HL-60 (cell line): ENCODE data around the gene PGGT1B.

Experiments
- DNase-seq, 2 experiments: peaks; one replicate each; pipeline ENCODE4 v3.0.0-alpha.2; 2010 to 2020; ENCODE audit warnings: low read depth in 1 of 2, low spot score in 1 of 2
- H3K27ac ChIP-seq: fragments of 250-450 bp; sonication (Bioruptor Pico); replicated peaks from 2 replicates; pipeline ENCODE4 v1.5.1; 2020; ENCODE audit warnings: mild to moderate bottlenecking, moderate library complexity
- H3K27me3 ChIP-seq: fragments of 250-450 bp; sonication (Bioruptor Pico); 2 replicates; pipeline ENCODE4 v1.5.1; 2021; ENCODE audit warnings: mild to moderate bottlenecking, moderate library complexity; ENCODE audit not compliant: insufficient read depth, poor library complexity, severe bottlenecking
- H3K4me3 ChIP-seq: replicated peaks from 2 replicates; pipeline ENCODE4 v1.5.1; 2011; ENCODE audit warnings: mild to moderate bottlenecking, control low read depth, low read length; ENCODE audit not compliant: insufficient read depth
- GABPA ChIP-seq: IDR thresholded peaks from 2 replicates; pipeline ENCODE4 v1.6.1; 2012; ENCODE audit warnings: low read depth
- POLR2AphosphoS5 ChIP-seq: IDR thresholded peaks from 2 replicates; pipeline ENCODE4 v1.6.1; 2012; ENCODE audit warnings: low read depth
- SPI1 ChIP-seq: IDR thresholded peaks from 2 replicates; pipeline ENCODE4 v1.6.1; 2012; ENCODE audit warnings: low read depth, mild to moderate bottlenecking, borderline replicate concordance
- TF ChIP-seq, protein P1 (sequence below): IDR thresholded peaks from one replicate; pipeline ENCODE4 v1.5.1; 2011; ENCODE audit warnings: low read length, control low read depth, inconsistent platforms; ENCODE audit not compliant: insufficient read depth
- TF ChIP-seq, protein P2 (sequence below): IDR thresholded peaks from 2 replicates; pipeline ENCODE4 v1.6.1; 2012; ENCODE audit warnings: low read depth; ENCODE audit not compliant: insufficient replicate concordance

PGGT1B gene

DNA sequence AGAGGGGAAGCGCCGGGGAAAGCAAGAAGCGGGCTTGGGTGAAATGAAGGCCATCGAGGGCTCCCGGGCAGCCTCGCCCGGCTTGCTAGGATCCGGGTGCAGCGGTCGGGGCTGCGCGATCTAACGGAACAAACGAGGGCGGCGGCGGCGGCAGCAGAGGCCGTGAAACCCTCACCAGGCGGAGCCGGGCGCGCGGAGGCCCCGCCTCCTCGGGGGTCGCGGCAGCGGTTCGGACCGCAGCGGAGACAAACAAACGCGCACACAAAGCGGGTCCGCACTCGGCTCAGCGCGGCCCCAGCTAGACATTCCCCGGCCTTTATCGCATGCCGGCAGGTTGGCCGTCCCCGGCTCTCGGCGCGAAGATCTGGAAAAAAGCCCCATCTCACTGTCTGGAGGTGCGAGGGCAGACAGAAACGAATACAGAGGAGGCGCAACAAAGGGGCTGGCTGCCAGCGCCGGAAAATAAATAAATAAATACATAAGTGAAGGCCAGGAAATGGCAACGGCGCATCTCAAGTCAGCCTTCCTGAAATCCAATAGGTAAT is 82.4 kb downstream of the PGGT1B start:
- Histone ChIP-seq H3K4me3 (peak overlapping the region; percentile 35), H3K27ac (no peak overlapping the region), H3K27me3 (no peaks in the 10 kb centered on the region)
- DNase-seq, result peak in 1 of 2 experiments; percentile 6
- TF ChIP-seq GABPA (no peak), POLR2AphosphoS5 (no peak), SPI1 (no peak)
- TF ChIP-seq, protein P1, sequence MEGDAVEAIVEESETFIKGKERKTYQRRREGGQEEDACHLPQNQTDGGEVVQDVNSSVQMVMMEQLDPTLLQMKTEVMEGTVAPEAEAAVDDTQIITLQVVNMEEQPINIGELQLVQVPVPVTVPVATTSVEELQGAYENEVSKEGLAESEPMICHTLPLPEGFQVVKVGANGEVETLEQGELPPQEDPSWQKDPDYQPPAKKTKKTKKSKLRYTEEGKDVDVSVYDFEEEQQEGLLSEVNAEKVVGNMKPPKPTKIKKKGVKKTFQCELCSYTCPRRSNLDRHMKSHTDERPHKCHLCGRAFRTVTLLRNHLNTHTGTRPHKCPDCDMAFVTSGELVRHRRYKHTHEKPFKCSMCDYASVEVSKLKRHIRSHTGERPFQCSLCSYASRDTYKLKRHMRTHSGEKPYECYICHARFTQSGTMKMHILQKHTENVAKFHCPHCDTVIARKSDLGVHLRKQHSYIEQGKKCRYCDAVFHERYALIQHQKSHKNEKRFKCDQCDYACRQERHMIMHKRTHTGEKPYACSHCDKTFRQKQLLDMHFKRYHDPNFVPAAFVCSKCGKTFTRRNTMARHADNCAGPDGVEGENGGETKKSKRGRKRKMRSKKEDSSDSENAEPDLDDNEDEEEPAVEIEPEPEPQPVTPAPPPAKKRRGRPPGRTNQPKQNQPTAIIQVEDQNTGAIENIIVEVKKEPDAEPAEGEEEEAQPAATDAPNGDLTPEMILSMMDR, result no peak
- TF ChIP-seq, protein P2, sequence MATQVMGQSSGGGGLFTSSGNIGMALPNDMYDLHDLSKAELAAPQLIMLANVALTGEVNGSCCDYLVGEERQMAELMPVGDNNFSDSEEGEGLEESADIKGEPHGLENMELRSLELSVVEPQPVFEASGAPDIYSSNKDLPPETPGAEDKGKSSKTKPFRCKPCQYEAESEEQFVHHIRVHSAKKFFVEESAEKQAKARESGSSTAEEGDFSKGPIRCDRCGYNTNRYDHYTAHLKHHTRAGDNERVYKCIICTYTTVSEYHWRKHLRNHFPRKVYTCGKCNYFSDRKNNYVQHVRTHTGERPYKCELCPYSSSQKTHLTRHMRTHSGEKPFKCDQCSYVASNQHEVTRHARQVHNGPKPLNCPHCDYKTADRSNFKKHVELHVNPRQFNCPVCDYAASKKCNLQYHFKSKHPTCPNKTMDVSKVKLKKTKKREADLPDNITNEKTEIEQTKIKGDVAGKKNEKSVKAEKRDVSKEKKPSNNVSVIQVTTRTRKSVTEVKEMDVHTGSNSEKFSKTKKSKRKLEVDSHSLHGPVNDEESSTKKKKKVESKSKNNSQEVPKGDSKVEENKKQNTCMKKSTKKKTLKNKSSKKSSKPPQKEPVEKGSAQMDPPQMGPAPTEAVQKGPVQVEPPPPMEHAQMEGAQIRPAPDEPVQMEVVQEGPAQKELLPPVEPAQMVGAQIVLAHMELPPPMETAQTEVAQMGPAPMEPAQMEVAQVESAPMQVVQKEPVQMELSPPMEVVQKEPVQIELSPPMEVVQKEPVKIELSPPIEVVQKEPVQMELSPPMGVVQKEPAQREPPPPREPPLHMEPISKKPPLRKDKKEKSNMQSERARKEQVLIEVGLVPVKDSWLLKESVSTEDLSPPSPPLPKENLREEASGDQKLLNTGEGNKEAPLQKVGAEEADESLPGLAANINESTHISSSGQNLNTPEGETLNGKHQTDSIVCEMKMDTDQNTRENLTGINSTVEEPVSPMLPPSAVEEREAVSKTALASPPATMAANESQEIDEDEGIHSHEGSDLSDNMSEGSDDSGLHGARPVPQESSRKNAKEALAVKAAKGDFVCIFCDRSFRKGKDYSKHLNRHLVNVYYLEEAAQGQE, result no peak

DNA sequence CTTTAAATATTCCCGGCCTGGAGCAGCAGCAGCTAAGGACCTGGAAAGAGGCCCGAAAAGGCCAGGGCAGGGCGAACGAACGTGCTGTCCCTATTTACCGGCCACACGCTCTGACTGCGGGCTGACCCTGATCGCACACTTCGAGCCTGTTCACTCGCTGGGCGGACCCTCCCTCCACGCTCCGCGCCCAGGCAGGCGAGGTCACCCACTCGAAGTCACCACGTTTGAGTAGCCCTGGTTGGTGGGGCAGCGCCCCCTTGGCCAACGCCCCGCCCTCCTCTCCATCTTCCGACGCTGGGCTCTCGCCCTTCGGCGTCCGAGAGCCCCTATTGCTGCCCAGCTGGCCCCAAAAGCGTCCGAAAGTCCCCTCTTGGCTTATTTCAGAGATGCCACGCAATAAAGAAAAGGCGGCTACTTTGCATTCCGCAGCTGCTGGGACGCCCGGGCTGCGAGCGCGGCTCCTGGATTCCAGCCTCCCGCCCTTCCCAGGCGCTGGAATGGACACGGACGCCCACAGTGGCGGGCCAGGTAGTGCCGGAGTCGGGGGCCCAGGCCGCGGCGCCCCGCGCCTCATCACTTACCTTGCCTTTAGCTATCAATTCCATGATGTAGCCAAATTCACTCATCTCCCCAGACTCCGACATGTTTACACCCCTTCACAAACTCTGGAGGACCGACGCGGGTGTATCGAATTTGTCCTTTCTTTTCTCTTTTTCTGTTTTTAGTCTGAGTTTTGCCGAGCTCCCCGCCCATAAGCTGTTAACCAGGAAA is 83.1 kb downstream of the PGGT1B start:
- no peaks in the 10 kb centered on the region for H3K27me3 ChIP-seq

DNA sequence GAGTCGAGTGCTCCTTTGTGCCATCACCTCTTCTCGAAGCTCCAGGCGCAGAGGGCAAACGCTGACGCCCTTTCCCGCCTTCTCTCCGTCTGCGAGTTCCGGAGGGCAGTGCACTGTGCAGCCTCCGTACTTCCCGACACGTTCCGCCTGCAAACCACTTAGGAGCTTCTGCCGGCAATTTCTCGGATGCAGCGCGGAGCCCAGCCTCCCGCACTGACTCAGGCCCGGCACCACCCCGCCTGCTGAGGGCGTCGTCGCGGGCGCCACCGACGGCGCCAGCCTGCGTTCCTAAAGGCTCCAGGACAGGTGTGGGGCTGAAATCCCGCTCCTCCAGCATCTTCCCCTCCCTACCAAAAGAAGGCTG is 83.7 kb downstream of the PGGT1B start:
- H3K4me3 ChIP-seq, result no peak overlapping the region
- TF ChIP-seq SPI1 (no peak), POLR2AphosphoS5 (no peak), GABPA (no peak)
- TF ChIP-seq, protein P1, result no peak
- TF ChIP-seq, protein P2, result no peak
- DNase-seq, result no peak
- no peaks in the 10 kb centered on the region for H3K27me3 ChIP-seq
- no peak overlapping the region for H3K27ac ChIP-seq

More for the DNA sequence above, 83.1 kb downstream of the PGGT1B start:
- no peak overlapping the region for H3K27ac ChIP-seq
- H3K4me3 ChIP-seq, result peak overlapping the region; percentile 35
- TF ChIP-seq POLR2AphosphoS5, result no peak
- TF ChIP-seq SPI1, result no peak
- no peak for TF ChIP-seq GABPA
- TF ChIP-seq, protein P1, result no peak
- no peak for DNase-seq
